ENCODE data around the gene SPIB. TPM values are rescaled to one million over a fixed set of nuclear protein-coding genes. Genes with fewer than 3 reads are reported as not detected.

The SPIB gene
- total RNA-seq, 4 donors from 2014 or later: not detected

DNA sequence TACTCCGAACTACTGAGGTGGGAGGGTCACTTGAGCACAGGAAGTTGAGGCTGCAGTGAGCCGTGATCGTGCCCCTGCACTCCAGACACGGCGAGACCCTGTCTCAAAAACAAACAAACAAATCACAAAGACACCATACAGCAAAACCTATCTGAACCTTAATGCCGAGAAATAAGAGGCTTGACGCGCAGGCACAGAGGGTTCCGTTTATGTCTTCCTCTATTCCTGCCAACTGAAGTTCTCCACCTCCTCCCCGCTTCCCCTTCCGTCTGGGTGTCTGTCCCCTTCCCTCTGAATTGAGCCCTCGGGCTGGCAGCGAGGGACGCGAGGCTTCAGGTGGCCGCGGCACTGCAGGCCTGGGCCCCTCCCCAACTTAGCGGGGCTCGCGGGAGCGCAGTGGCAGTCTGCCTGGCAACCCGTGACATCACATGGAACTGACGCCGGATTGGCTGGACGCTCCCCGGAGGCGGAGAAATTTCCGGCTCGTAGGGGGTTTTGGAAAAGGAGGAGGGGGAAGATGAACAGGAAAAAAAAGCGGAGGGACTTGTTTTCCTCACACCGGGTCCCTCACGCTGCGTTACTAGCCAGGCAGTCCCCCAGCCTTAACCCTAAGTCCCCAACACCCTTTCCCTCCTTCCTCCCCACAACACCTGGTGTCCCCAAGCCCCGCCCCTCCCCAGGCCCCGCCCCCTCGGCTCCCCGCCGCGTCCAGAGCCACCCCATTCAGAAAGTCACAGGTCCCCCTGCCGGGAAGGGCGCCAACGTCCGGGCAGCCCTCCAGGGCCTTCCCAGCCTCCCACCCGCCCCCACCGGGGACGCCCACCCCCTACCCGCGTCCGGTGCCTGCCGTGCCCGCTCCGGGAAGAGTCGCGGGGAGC lies 12.8 kb downstream of the SPIB start:
- H3K4me3 ChIP-seq (ENCODE audit: low read depth, poor library complexity, severe bottlenecking): peak overlapping the region; percentile 12
- TF ChIP-seq, protein P1, sequence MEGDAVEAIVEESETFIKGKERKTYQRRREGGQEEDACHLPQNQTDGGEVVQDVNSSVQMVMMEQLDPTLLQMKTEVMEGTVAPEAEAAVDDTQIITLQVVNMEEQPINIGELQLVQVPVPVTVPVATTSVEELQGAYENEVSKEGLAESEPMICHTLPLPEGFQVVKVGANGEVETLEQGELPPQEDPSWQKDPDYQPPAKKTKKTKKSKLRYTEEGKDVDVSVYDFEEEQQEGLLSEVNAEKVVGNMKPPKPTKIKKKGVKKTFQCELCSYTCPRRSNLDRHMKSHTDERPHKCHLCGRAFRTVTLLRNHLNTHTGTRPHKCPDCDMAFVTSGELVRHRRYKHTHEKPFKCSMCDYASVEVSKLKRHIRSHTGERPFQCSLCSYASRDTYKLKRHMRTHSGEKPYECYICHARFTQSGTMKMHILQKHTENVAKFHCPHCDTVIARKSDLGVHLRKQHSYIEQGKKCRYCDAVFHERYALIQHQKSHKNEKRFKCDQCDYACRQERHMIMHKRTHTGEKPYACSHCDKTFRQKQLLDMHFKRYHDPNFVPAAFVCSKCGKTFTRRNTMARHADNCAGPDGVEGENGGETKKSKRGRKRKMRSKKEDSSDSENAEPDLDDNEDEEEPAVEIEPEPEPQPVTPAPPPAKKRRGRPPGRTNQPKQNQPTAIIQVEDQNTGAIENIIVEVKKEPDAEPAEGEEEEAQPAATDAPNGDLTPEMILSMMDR (IDR thresholded peaks at IDR 0.05): no peak
- no peak for TF ChIP-seq POLR2A (IDR thresholded peaks at IDR 0.05)
- DNase-seq (ENCODE audit: low spot score in 2 of 2): peak; percentile 78 to 96
- intact Hi-C loops (cut with DNase I; ENCODE audit: low total_unique reads): no loop called here
- WGBS, 2 donors: 1% methylated on average over 43 to 49 of the region's 54 CpGs

DNA sequence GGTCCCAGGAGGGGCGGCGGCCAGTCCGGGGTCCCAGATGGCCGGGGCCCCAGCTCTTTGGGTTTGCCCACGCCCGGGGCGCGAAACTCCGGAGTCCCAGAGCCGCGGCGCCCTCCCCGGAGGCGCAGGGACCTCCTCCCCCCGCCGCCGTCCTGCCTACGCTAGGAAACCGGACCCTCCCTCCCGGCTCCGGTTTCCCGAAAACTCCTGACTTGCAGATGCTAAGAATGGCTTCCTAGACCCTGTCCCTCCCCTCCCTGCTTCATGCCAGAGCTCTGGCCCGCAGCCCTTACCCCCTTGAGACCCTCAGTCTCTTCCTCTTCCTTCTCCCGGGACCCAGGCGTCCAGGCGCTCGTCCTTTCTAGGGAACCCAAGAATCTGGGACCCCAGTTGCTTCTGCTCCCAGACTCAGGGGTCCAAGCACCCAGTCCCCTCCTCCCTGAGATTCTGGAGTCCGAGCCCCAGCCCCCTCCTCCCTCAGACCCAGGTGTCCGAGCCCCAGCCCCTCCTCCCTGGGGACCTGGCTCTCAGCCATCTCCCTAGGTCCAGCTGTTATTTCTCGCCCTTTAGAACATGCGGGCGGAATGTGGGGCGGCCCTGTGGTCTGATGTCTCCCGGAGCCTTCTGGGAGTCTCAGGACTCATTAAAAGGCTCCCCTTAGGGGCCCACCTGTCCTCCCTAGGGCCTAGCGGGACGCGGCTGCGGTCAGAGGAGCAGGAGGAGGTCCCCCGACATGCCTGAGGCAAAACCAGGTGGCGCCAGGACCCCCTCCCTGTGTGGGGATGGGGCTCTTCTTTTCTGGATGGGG lies 13.7 kb downstream of the SPIB start, which contains the start of gene MYBPC2:
Gene MYBPC2 (plus strand): TSS at position 672 of the 808 bp plus-strand sequence. CDS start 62 bp downstream, at position 734.
- WGBS, 2 donors: 5 to 8% methylated on average over 23 of the region's 40 CpGs
- peak within 1 kb of the TSS; percentile 12 for H3K4me3 ChIP-seq (ENCODE audit: low read depth, poor library complexity, severe bottlenecking)
- intact Hi-C loops (cut with DNase I; ENCODE audit: low total_unique reads): no loop called here
- no peak for DNase-seq (ENCODE audit: low spot score in 2 of 2)
- TF ChIP-seq, protein P1 (IDR thresholded peaks at IDR 0.05): no peak
- TF ChIP-seq POLR2A (IDR thresholded peaks at IDR 0.05): no peak

DNA sequence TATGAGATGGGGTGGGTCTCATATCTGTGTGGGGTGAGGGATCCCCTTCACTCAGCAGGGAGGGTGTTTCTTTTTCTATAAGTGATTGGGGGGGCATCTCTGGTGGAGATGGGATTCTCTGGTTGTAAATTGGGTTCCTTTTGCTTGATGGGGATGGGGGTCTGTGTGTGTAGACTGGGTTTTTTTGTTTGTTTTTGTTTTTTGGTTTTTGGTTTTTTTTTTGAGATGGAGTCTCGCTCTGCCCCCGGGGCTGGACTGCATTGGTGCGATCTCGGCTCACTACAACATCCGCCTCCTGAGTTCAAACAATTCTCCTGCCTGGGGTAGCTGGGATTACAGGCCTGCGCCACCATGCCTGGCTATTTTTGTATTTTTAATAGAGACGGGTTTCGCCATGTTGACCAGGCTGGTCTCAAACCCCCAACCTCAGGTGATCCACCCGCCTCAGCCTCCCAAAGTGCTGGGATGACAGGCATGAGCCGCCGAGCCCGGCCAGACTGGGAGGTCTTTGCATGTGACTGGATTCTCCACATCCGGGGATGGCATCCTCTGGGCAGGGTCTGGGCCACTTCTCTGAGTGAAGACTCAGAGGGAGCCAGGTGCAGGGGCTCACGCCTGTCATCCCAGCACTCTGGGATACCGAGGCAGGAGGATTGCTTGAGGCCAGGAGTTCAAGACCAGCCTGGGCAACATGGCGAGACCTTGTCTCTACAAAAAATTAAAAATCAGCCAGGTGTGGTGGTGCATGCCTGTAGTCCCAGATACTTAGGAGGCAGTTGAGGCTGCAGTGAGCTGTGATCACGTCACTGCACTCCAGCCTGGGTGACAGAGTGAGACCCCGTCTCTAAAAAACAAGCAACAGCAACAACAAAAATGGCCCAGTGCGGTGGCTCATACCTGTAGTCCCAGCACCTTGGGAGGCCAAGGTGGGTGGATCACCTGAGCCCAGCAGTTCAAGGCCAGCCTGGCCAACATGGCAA lies 14.8 kb downstream of the SPIB start:
- TF ChIP-seq, protein P1 (IDR thresholded peaks at IDR 0.05): no peak
- no peak for TF ChIP-seq POLR2A (IDR thresholded peaks at IDR 0.05)
- intact Hi-C loops (cut with DNase I; ENCODE audit: low total_unique reads): no loop called here
- 61 to 72% methylated on average over 19 of the region's 19 CpGs for WGBS, 2 donors

DNA sequence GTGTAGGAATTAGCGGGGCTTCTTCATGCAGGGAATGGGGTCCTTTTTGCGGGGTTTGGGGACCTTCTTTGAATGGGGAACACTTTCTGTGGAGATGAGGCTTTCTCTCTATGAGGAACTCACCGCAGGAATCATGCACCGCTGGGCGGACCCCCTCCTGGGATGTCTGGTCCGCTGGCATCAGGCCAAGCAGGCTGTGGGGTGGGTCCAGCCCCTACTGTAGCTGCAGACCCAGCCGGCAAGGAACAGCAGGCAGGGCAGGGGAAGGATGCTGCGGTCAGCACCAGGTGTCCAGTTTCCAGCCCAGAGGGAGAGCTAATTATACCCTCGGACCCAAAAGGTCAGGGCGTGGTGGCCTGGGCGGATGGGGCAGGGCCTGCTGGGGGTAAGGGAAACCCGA lies 15.8 kb downstream of the SPIB start:
- no peak overlapping the region for H3K4me3 ChIP-seq (ENCODE audit: low read depth, poor library complexity, severe bottlenecking)
- TF ChIP-seq, protein P1 (IDR thresholded peaks at IDR 0.05): no peak
- no peak for TF ChIP-seq POLR2A (IDR thresholded peaks at IDR 0.05)
- intact Hi-C loops (cut with DNase I; ENCODE audit: low total_unique reads): no loop called here
- DNase-seq (ENCODE audit: low spot score in 2 of 2): no peak
- WGBS, 2 donors: 28 to 30% methylated on average over 12 of the region's 12 CpGs

More for the DNA sequence above, 14.8 kb downstream of the SPIB start:
- DNase-seq (ENCODE audit: low spot score in 2 of 2): no peak
- no peak overlapping the region for H3K4me3 ChIP-seq (ENCODE audit: low read depth, poor library complexity, severe bottlenecking)

DNA sequence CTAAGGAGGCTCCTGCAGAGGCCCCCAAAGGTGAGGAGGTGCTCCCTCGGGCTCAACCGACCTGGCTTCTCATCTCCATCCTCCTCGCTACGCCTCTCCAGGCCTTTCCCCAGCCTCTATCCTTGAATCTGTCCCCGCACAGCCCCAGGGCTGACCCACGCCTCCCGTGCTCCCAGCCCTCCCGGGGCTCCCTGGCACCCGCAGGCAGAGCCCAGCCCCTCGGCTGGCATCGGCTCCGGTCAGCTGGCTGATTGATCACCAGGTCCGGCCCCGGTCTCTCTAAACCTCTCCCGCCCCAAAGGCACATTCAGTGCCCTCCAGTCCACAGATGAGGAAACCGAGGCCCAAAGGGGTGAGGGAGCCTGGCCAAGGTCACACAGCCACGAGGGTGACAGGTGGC lies 16.5 kb downstream of the SPIB start:
- no peak for TF ChIP-seq POLR2A (IDR thresholded peaks at IDR 0.05)
- TF ChIP-seq, protein P1 (IDR thresholded peaks at IDR 0.05): no peak
- intact Hi-C loops (cut with DNase I; ENCODE audit: low total_unique reads): no loop called here
- no peak for DNase-seq (ENCODE audit: low spot score in 2 of 2)
- H3K4me3 ChIP-seq (ENCODE audit: low read depth, poor library complexity, severe bottlenecking): no peak overlapping the region
- 62 to 72% methylated on average over 17 of the region's 17 CpGs for WGBS, 2 donors
